IMR-90 (cell line): ENCODE measurements around the gene ZFTA.

Experiments
- BHLHE40 ChIP-seq: fragments of 150-350 bp; IDR thresholded peaks from 2 replicates; pipeline ENCODE4 v1.6.1; 2016; ENCODE audit warnings: mild to moderate bottlenecking, low read depth, low read length
- CEBPB ChIP-seq: IDR thresholded peaks from 2 replicates; pipeline ENCODE4 v1.6.1; 2012; ENCODE audit warnings: low read depth, low read length, improper control_type of control experiment
- FOS ChIP-seq: fragments of 150-350 bp; IDR thresholded peaks from 2 replicates; pipeline ENCODE4 v1.6.1; 2016; ENCODE audit warnings: low read depth, low read length
- MAFK ChIP-seq: IDR thresholded peaks from 2 replicates; pipeline ENCODE4 v1.6.1; 2012; ENCODE audit warnings: low read depth, low read length, improper control_type of control experiment
- MXI1 ChIP-seq: IDR thresholded peaks from 2 replicates; pipeline ENCODE4 v1.6.1; 2012; ENCODE audit warnings: low read depth, mild to moderate bottlenecking, low read length, moderate library complexity, borderline replicate concordance
- NFE2L2 ChIP-seq: fragments of 150-350 bp; IDR thresholded peaks from 2 replicates; pipeline ENCODE4 v1.6.1; 2016; ENCODE audit warnings: low read depth, mild to moderate bottlenecking, low read length
- POLR2A ChIP-seq: IDR thresholded peaks from 2 replicates; pipeline ENCODE4 v1.6.1; 2012; ENCODE audit warnings: mild to moderate bottlenecking, low read depth, low read length
- RAD21 ChIP-seq: IDR thresholded peaks from 2 replicates; pipeline ENCODE4 v1.6.1; 2012; ENCODE audit warnings: low read length, improper control_type of control experiment
- RCOR1 ChIP-seq: IDR thresholded peaks from 2 replicates; pipeline ENCODE4 v1.6.1; 2012; ENCODE audit warnings: mild to moderate bottlenecking, low read length, improper control_type of control experiment; ENCODE audit not compliant: insufficient replicate concordance
- SMC3 ChIP-seq: fragments of 150-350 bp; IDR thresholded peaks from 2 replicates; pipeline ENCODE4 v1.6.1; 2016; ENCODE audit warnings: low read depth, mild to moderate bottlenecking, antibody characterized with exemption, low read length, moderate library complexity
- USF2 ChIP-seq: fragments of 150-350 bp; IDR thresholded peaks from 2 replicates; pipeline ENCODE4 v1.6.1; 2017; ENCODE audit warnings: mild to moderate bottlenecking, antibody characterized with exemption, low read length, low read depth
- TF ChIP-seq, protein P1 (sequence below): conservative IDR thresholded peaks from 2 replicates; pipeline ENCODE4 v1.5.1; 2012; ENCODE audit warnings: mild to moderate bottlenecking, low read depth, low read length, improper control_type of control experiment
- TF ChIP-seq, protein P2 (sequence below): fragments of 150-350 bp; IDR thresholded peaks from 2 replicates; pipeline ENCODE4 v1.6.1; 2016; ENCODE audit warnings: low read depth, mild to moderate bottlenecking, low read length, moderate library complexity, borderline replicate concordance

DNA sequence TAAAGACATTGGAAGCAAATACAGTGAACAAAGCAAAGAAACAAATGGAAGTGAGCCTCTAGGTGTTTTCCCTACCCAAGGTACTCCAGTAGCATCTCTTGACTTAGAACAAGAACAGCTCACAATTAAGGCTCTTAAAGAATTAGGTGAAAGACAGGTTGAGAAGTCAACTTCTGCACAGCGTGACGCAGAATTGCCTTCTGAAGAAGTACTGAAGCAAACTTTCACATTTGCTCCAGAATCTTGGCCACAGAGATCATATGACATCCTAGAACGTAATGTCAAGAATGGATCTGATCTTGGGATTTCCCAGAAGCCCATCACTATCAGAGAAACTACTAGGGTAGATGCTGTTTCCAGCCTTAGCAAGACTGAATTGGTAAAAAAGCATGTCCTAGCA lies 48.0 kb downstream of the ZFTA start:
- TF ChIP-seq, protein P1, sequence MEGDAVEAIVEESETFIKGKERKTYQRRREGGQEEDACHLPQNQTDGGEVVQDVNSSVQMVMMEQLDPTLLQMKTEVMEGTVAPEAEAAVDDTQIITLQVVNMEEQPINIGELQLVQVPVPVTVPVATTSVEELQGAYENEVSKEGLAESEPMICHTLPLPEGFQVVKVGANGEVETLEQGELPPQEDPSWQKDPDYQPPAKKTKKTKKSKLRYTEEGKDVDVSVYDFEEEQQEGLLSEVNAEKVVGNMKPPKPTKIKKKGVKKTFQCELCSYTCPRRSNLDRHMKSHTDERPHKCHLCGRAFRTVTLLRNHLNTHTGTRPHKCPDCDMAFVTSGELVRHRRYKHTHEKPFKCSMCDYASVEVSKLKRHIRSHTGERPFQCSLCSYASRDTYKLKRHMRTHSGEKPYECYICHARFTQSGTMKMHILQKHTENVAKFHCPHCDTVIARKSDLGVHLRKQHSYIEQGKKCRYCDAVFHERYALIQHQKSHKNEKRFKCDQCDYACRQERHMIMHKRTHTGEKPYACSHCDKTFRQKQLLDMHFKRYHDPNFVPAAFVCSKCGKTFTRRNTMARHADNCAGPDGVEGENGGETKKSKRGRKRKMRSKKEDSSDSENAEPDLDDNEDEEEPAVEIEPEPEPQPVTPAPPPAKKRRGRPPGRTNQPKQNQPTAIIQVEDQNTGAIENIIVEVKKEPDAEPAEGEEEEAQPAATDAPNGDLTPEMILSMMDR = no peak
- TF ChIP-seq POLR2A (no peak), MXI1 (no peak), NFE2L2 (no peak), CEBPB (no peak), MAFK (no peak), RAD21 (no peak), FOS (no peak), SMC3 (no peak), RCOR1 (no peak), USF2 (no peak), BHLHE40 (no peak)
- TF ChIP-seq, protein P2, sequence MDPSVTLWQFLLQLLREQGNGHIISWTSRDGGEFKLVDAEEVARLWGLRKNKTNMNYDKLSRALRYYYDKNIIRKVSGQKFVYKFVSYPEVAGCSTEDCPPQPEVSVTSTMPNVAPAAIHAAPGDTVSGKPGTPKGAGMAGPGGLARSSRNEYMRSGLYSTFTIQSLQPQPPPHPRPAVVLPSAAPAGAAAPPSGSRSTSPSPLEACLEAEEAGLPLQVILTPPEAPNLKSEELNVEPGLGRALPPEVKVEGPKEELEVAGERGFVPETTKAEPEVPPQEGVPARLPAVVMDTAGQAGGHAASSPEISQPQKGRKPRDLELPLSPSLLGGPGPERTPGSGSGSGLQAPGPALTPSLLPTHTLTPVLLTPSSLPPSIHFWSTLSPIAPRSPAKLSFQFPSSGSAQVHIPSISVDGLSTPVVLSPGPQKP = no peak
